HepG2 (cell line): ENCODE data around the gene NFAT5. TPM values are rescaled to one million over a fixed set of nuclear protein-coding genes. Genes with fewer than 3 reads are reported as not detected.
A peak's percentile ranks its signal among the peaks of the same experiment; 100 is the strongest.

Experiments
- ATAC-seq: fragments of 200-7000 bp; cut with Tn5 transposase; 3 replicates; pipeline ENCODE4 v1.9.1; 2020; ENCODE audit warnings: mild to moderate bottlenecking, moderate library complexity
- BruUV-seq: library from RNA; stranded (reverse); fragments of 400-500 nt; replicated peaks from 2 replicates; lab custom pipeline; 2021; lab: Mats Ljungman, UMichigan
- CTCF ChIA-PET: fragments of 300-600 bp; formaldehyde crosslinking; extraction: SDS; loops from one replicate; lab custom pipeline; 2021; ENCODE audit warnings: low total read pairs, inconsistent platforms, low intra/inter-chr PET ratio; lab: Yijun Ruan, JAX
- POLR2A ChIA-PET: fragments of 350-600 bp; sonication (Branson Sonifier 250); formaldehyde crosslinking; loops from one replicate; lab custom pipeline; 2020; ENCODE audit warnings: antibody characterized with exemption, inconsistent platforms; lab: Yijun Ruan, JAX
- DNase-seq: peaks from one replicate; pipeline ENCODE4 v3.0.0-alpha.2; 2015; ENCODE audit warnings: low spot score
- FAIRE-seq: peaks from 3 replicates; lab custom pipeline; 2011; peaks lifted over from hg19 to GRCh38; lab: Jason Lieb, UNC
- H2AFZ ChIP-seq: one replicate; pipeline ENCODE4 v1.6.1; 2011; ENCODE audit warnings: low read length, inconsistent platforms
- H3K27ac ChIP-seq: fragments of 300-600 bp; 3 replicates; pipeline ENCODE4 v1.8.0; 2011; ENCODE audit warnings: mixed run types, mild to moderate bottlenecking, mixed read lengths, low read length, inconsistent platforms; ENCODE audit not compliant: insufficient read depth; ENCODE audit errors: extremely low read length
- H3K27me3 ChIP-seq, 2 experiments: fragments of 200-600 bp in 1 of 2; 2 replicates in 1 of 2; 3 replicates in 1 of 2; pipeline versions ENCODE4 v1.6.0 to v1.8.0; 2011; ENCODE audit warnings: low read length in 2 of 2, mild to moderate bottlenecking in 2 of 2, moderate library complexity in 2 of 2, inconsistent platforms in 1 of 2; ENCODE audit not compliant: insufficient read depth in 2 of 2, control insufficient read depth in 1 of 2
- H3K36me3 ChIP-seq, 2 experiments: fragments of 200-600 bp in 1 of 2; replicated peaks in 1 of 2; 2 replicates in 1 of 2; 3 replicates in 1 of 2; pipeline versions ENCODE4 v1.5.1 to v1.8.0; 2011; ENCODE audit warnings: low read length in 2 of 2, inconsistent platforms in 1 of 2; ENCODE audit not compliant: insufficient read depth in 2 of 2, control insufficient read depth in 1 of 2
- H3K4me1 ChIP-seq: 2 replicates; pipeline ENCODE4 v1.5.1; 2012; ENCODE audit warnings: low read length, inconsistent platforms; ENCODE audit not compliant: insufficient read depth
- H3K4me2 ChIP-seq: 2 replicates; pipeline ENCODE4 v1.6.0; 2011; ENCODE audit warnings: low read depth, low read length, inconsistent platforms
- H3K4me3 ChIP-seq, 3 experiments: fragments of 200-600 bp in 1 of 3; sonication (generic), shearing (Covaris generic) in 1 of 3; replicated peaks in 1 of 3; 2 replicates each; pipeline ENCODE4 v1.5.1; 2011 to 2016; ENCODE audit warnings: low read length in 3 of 3, inconsistent platforms in 2 of 3, low read depth in 2 of 3, mild to moderate bottlenecking in 2 of 3, control low read depth in 1 of 3, mixed read lengths in 1 of 3; ENCODE audit not compliant: insufficient read depth in 1 of 3
- H3K79me2 ChIP-seq: one replicate; pipeline ENCODE4 v1.6.1; 2011; ENCODE audit warnings: low read length, inconsistent platforms; ENCODE audit not compliant: insufficient read depth
- H3K9ac ChIP-seq: 2 replicates; pipeline ENCODE4 v1.6.0; 2011; ENCODE audit warnings: mild to moderate bottlenecking, low read depth, low read length, inconsistent platforms; ENCODE audit not compliant: insufficient read depth
- H3K9me3 ChIP-seq: 2 replicates; pipeline ENCODE4 v1.5.1; 2012; ENCODE audit warnings: mild to moderate bottlenecking, low read length
- H4K20me1 ChIP-seq: 2 replicates; pipeline ENCODE4 v1.6.0; 2011; ENCODE audit warnings: inconsistent platforms, mild to moderate bottlenecking, low read length, moderate library complexity; ENCODE audit not compliant: insufficient read depth
- ATF1 ChIP-seq: IDR thresholded peaks from 2 replicates; pipeline ENCODE4 v1.6.1; 2016; ENCODE audit warnings: mild to moderate bottlenecking, control low read depth
- HNF4A ChIP-seq: sonication (generic); formaldehyde crosslinking; IDR thresholded peaks from 2 replicates; pipeline ENCODE4 v1.4.0; 2020; ENCODE audit warnings: missing genetic modification reagents
- NFIC ChIP-seq: IDR thresholded peaks from 2 replicates; pipeline ENCODE4 v1.6.1; 2012; ENCODE audit warnings: mild to moderate bottlenecking, low read length, inconsistent platforms
- SAP130 ChIP-seq: IDR thresholded peaks from 2 replicates; pipeline ENCODE4 v1.6.1; 2016; ENCODE audit warnings: low read depth
- SOX13 ChIP-seq, 3 experiments: fragments of 450-650 bp in 1 of 3; sonication (generic) in 1 of 3; formaldehyde crosslinking in 1 of 3; IDR thresholded peaks in 2 of 3; conservative IDR thresholded peaks in 1 of 3; 2 replicates each; pipeline versions ENCODE4 v1.5.0 to v1.6.1; 2016 to 2020; ENCODE audit warnings: antibody characterized with exemption in 1 of 3, mild to moderate bottlenecking in 1 of 3, missing compliant biosample characterization in 1 of 3, missing genetic modification reagents in 1 of 3, moderate library complexity in 1 of 3
- SPEN ChIP-seq: sonication (generic); formaldehyde crosslinking; IDR thresholded peaks from 2 replicates; pipeline ENCODE4 v1.5.1; 2020; ENCODE audit warnings: low read depth, mild to moderate bottlenecking, missing genetic modification reagents
- ZBTB1 ChIP-seq: sonication (generic); formaldehyde crosslinking; IDR thresholded peaks from 2 replicates; pipeline ENCODE4 v1.4.0; 2020; ENCODE audit warnings: missing genetic modification reagents, borderline replicate concordance
- ZBTB38 ChIP-seq: sonication (generic); formaldehyde crosslinking; IDR thresholded peaks from 2 replicates; pipeline ENCODE4 v1.5.1; 2020; ENCODE audit warnings: mild to moderate bottlenecking, missing genetic modification reagents
- ZMYM3 ChIP-seq: sonication (generic); formaldehyde crosslinking; IDR thresholded peaks from 2 replicates; pipeline ENCODE4 v1.5.1; 2020; ENCODE audit warnings: mild to moderate bottlenecking, missing genetic modification reagents
- ZNF30 ChIP-seq: sonication (generic); formaldehyde crosslinking; IDR thresholded peaks from 2 replicates; pipeline ENCODE4 v1.5.0; 2020; ENCODE audit warnings: mild to moderate bottlenecking, missing genetic modification reagents
- ZNF331 ChIP-seq: sonication (generic); formaldehyde crosslinking; IDR thresholded peaks from 2 replicates; pipeline ENCODE4 v1.4.0; 2020; ENCODE audit warnings: missing genetic modification reagents
- in situ Hi-C: cut with HindIII; loops from 2 replicates; pipeline ENCODE4 v1.10.0; 2017; ENCODE audit warnings: low pct_unique_long_range_greater_than_20kb; ENCODE audit not compliant: extremely low pct_ligation_motif_present
- intact Hi-C: fragments of 100-400 bp; cut with micrococcal nuclease; formaldehyde crosslinking; loops from one replicate; pipeline ENCODE4 v1.10.0; 2022; ENCODE audit not compliant: unreplicated experiment
- polyA plus RNA-seq, 8 experiments: library from polyadenylated mRNA; depleted of rRNA in 3 of 8; stranded (reverse) in 7 of 8; unstranded in 1 of 8; fragments of >200 nt; fragmentation: Illumina TruSeq in 4 of 8; extraction: Trizol in 4 of 8; gene quantifications; 2 replicates each; pipeline versions ENCODE4 v1.2.1 to v1.2.3, GENCODE V29; 2011 to 2016; ENCODE audit warnings: low read depth in 4 of 8, missing spikeins in 1 of 8, mixed read lengths in 1 of 8; ENCODE audit not compliant: insufficient read depth in 1 of 8
- total RNA-seq, 5 experiments: library from RNA; depleted of rRNA; stranded (reverse); fragments of >200 nt; fragmentation: Illumina TruSeq; extraction: Trizol; gene quantifications; 2 replicates each; pipeline ENCODE4 v1.2.3, GENCODE V29; 2016; ENCODE audit warnings: low read depth in 1 of 5
- TF ChIP-seq, protein P1 (sequence below): sonication (generic); formaldehyde crosslinking; IDR thresholded peaks from 2 replicates; pipeline ENCODE4 v1.5.0; 2020; ENCODE audit warnings: missing genetic modification reagents
- TF ChIP-seq, protein P2 (sequence below): IDR thresholded peaks from 2 replicates; pipeline ENCODE4 v1.4.0; 2020; ENCODE audit warnings: mild to moderate bottlenecking, missing genetic modification reagents
- TF ChIP-seq, protein P3 (sequence below): sonication (generic); formaldehyde crosslinking; IDR thresholded peaks from 2 replicates; pipeline ENCODE4 v1.9.0; 2021; ENCODE audit warnings: mild to moderate bottlenecking, missing genetic modification reagents

NFAT5 gene
- total and polyA plus RNA-seq, 2 of the 13 experiments (the other 11 are each of a cell fraction or from before 2014, with no cell fraction given) = 20.5 to 54.3 TPM

DNA sequence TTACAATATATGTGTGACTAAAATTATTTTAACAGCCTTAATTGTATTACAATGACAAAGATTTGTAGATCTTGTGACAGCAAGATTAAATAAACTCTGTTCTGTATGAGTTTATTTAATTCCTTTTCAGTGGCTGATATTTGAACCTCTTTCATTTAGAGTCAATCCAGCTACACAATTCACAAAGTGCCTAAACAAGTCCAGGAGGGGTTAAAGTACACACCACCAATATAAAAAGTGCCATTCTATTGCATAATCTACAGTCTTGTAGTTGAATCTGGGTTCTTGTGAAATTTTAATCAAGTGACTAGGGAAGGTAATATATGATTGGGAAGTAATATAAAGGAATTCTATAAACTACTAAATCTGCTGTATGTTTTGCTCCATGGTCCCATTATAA, 3.9 kb upstream of the NFAT5 start:
- Histone ChIP-seq H3K4me3 (no peak overlapping the region), H2AFZ (no peak overlapping the region), H3K9ac (no peak overlapping the region), H3K9me3 (no peaks in the 10 kb centered on the region), H3K4me2 (peak overlapping the region; percentile 28), H3K79me2 (peaks cover 27% of the 10 kb centered on the region), H3K27ac (no peak overlapping the region), H4K20me1 (no peaks in the 10 kb centered on the region), H3K27me3 (no peaks in the 10 kb centered on the region; a peak in 1 of 5 replicates), H3K36me3 (no peaks in the 10 kb centered on the region), H3K4me1 (peaks cover 63% of the 10 kb centered on the region)
- ChIA-PET CTCF (no interaction called here), POLR2A (no interaction called here)
- intact Hi-C loops (no loop called here), in situ Hi-C loops (loop anchor here (10.0 kb wide), 1 partner anchor 167 kb away; no protein-coding TSS in a partner anchor)
- ATAC-seq (no peak), FAIRE-seq (no peak), DNase-seq (peak; percentile 72)
- BruUV-seq = no TSS peak
- no peak for TF ChIP-seq ZBTB1 (CRISPR knock-in tag)
- TF ChIP-seq ZNF331 (CRISPR knock-in tag) = no peak
- no peak for TF ChIP-seq SOX13 (IDR thresholded peaks at IDR 0.05)
- TF ChIP-seq SOX13 (CRISPR knock-in tag; conservative IDR thresholded peaks at IDR 0.05 in 1 of 2, IDR thresholded peaks at IDR 0.05 in 1 of 2) = peak in 1 of 2 experiments; percentile 47; a peak in 1 of 4 replicates
- TF ChIP-seq, protein P1, sequence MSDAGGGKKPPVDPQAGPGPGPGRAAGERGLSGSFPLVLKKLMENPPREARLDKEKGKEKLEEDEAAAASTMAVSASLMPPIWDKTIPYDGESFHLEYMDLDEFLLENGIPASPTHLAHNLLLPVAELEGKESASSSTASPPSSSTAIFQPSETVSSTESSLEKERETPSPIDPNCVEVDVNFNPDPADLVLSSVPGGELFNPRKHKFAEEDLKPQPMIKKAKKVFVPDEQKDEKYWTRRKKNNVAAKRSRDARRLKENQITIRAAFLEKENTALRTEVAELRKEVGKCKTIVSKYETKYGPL (CRISPR knock-in tag) = 0 out of 2 replicates have a peak, but pooled peaks have one; percentile 50
- no peak for TF ChIP-seq ZBTB38 (CRISPR knock-in tag)
- peak; percentile 25; the same call in 1 of the 2 replicates for TF ChIP-seq SAP130 (CRISPR knock-in tag)
- TF ChIP-seq ZMYM3 = no peak
- 0 out of 2 replicates have a peak, but pooled peaks have one; percentile 26 for TF ChIP-seq ATF1
- TF ChIP-seq, protein P2, sequence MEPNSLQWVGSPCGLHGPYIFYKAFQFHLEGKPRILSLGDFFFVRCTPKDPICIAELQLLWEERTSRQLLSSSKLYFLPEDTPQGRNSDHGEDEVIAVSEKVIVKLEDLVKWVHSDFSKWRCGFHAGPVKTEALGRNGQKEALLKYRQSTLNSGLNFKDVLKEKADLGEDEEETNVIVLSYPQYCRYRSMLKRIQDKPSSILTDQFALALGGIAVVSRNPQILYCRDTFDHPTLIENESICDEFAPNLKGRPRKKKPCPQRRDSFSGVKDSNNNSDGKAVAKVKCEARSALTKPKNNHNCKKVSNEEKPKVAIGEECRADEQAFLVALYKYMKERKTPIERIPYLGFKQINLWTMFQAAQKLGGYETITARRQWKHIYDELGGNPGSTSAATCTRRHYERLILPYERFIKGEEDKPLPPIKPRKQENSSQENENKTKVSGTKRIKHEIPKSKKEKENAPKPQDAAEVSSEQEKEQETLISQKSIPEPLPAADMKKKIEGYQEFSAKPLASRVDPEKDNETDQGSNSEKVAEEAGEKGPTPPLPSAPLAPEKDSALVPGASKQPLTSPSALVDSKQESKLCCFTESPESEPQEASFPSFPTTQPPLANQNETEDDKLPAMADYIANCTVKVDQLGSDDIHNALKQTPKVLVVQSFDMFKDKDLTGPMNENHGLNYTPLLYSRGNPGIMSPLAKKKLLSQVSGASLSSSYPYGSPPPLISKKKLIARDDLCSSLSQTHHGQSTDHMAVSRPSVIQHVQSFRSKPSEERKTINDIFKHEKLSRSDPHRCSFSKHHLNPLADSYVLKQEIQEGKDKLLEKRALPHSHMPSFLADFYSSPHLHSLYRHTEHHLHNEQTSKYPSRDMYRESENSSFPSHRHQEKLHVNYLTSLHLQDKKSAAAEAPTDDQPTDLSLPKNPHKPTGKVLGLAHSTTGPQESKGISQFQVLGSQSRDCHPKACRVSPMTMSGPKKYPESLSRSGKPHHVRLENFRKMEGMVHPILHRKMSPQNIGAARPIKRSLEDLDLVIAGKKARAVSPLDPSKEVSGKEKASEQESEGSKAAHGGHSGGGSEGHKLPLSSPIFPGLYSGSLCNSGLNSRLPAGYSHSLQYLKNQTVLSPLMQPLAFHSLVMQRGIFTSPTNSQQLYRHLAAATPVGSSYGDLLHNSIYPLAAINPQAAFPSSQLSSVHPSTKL (CRISPR knock-in tag) = peak; percentile 66; the same call in 1 of the 2 replicates
- TF ChIP-seq, protein P3, sequence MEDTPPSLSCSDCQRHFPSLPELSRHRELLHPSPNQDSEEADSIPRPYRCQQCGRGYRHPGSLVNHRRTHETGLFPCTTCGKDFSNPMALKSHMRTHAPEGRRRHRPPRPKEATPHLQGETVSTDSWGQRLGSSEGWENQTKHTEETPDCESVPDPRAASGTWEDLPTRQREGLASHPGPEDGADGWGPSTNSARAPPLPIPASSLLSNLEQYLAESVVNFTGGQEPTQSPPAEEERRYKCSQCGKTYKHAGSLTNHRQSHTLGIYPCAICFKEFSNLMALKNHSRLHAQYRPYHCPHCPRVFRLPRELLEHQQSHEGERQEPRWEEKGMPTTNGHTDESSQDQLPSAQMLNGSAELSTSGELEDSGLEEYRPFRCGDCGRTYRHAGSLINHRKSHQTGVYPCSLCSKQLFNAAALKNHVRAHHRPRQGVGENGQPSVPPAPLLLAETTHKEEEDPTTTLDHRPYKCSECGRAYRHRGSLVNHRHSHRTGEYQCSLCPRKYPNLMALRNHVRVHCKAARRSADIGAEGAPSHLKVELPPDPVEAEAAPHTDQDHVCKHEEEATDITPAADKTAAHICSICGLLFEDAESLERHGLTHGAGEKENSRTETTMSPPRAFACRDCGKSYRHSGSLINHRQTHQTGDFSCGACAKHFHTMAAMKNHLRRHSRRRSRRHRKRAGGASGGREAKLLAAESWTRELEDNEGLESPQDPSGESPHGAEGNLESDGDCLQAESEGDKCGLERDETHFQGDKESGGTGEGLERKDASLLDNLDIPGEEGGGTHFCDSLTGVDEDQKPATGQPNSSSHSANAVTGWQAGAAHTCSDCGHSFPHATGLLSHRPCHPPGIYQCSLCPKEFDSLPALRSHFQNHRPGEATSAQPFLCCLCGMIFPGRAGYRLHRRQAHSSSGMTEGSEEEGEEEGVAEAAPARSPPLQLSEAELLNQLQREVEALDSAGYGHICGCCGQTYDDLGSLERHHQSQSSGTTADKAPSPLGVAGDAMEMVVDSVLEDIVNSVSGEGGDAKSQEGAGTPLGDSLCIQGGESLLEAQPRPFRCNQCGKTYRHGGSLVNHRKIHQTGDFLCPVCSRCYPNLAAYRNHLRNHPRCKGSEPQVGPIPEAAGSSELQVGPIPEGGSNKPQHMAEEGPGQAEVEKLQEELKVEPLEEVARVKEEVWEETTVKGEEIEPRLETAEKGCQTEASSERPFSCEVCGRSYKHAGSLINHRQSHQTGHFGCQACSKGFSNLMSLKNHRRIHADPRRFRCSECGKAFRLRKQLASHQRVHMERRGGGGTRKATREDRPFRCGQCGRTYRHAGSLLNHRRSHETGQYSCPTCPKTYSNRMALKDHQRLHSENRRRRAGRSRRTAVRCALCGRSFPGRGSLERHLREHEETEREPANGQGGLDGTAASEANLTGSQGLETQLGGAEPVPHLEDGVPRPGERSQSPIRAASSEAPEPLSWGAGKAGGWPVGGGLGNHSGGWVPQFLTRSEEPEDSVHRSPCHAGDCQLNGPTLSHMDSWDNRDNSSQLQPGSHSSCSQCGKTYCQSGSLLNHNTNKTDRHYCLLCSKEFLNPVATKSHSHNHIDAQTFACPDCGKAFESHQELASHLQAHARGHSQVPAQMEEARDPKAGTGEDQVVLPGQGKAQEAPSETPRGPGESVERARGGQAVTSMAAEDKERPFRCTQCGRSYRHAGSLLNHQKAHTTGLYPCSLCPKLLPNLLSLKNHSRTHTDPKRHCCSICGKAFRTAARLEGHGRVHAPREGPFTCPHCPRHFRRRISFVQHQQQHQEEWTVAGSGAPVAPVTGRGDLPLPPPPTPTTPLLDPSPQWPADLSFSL (CRISPR knock-in tag) = peak; percentile 58; the same call in 1 of the 2 replicates
- TF ChIP-seq SPEN (CRISPR knock-in tag) = no peak
- TF ChIP-seq NFIC = 0 out of 2 replicates have a peak, but pooled peaks have one; percentile 33
- TF ChIP-seq ZNF30 (CRISPR knock-in tag) = no peak
- peak; percentile 76 for TF ChIP-seq HNF4A (CRISPR knock-in tag)
